ENCODE data around the gene SNX32.

The SNX32 gene

DNA sequence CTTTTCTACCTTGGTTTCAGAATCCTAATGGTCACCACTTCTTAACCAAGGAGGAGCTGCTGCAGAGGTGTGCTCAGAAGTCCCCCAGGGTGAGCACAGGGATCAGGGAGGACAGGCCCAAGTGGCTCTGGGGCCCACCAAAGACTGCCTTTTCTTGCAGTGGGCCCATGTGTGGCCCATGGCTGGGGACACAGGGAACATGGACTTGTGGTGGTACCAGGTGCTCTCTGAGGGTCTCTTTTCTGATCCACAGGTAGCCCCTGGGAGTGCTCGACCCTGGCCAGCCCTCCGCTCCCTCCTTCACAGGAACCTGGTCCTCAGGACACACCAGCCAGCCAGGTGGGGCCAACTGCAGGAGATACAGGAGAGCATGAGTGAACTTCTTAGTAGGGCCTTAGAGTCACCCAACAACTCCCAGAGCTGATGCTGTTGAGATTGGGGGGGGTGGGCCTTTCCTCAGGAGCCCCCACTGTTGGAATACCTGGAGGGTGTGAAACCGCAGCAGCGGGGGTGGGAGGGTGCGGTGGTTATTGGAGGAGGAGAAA lies 28.5 kb downstream of the SNX32 start:
- H3K27ac ChIP-seq = peak overlapping the region in 1 of 2 donors; percentile 100
- H3K4me3 ChIP-seq = peak overlapping the region; percentile 98
- peak; percentile 74 for DNase-seq (ENCODE audit: low spot score)

DNA sequence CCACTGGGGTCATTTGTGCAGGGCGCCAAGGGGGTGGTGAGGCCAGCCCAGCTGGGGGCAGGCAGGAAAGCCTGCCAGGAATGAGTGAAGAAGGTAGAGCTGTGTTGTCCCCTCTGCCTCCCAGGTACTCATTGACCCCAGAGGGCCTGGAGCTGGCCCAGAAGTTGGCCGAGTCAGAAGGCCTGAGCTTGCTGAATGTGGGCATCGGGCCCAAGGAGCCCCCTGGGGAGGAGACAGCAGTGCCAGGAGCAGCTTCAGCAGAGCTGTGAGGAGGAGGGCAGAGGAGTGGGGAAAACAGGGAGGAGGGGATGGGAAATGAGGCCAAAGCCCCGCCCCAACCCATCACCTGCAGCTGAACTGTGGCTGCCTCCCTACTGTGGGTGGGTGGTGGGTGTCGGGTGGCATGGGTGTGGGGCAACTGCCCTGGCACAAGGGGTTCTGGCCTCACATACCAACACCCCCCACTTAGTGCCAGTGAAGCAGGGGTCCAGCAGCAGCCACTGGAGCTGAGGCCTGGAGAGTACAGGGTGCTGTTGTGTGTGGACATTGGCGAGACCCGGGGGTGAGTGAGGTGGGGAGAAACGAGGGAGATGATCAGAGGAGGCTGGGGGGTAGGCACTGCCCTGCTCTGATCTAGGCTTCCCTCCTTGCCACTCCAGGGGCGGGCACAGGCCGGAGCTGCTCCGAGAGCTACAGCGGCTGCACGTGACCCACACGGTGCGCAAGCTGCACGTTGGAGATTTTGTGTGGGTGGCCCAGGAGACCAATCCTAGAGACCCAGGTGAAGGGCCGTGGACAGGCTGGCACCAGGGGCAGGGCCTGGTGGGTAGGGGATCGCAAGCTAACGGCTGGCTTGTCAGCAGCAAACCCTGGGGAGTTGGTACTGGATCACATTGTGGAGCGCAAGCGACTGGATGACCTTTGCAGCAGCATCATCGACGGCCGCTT lies 29.5 kb downstream of the SNX32 start:
- DNase-seq (ENCODE audit: low spot score) = peak; percentile 73

More for the DNA sequence above, 28.5 kb downstream of the SNX32 start:
- TF ChIP-seq, protein P1, sequence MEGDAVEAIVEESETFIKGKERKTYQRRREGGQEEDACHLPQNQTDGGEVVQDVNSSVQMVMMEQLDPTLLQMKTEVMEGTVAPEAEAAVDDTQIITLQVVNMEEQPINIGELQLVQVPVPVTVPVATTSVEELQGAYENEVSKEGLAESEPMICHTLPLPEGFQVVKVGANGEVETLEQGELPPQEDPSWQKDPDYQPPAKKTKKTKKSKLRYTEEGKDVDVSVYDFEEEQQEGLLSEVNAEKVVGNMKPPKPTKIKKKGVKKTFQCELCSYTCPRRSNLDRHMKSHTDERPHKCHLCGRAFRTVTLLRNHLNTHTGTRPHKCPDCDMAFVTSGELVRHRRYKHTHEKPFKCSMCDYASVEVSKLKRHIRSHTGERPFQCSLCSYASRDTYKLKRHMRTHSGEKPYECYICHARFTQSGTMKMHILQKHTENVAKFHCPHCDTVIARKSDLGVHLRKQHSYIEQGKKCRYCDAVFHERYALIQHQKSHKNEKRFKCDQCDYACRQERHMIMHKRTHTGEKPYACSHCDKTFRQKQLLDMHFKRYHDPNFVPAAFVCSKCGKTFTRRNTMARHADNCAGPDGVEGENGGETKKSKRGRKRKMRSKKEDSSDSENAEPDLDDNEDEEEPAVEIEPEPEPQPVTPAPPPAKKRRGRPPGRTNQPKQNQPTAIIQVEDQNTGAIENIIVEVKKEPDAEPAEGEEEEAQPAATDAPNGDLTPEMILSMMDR (IDR thresholded peaks at IDR 0.05) = no peak

DNA sequence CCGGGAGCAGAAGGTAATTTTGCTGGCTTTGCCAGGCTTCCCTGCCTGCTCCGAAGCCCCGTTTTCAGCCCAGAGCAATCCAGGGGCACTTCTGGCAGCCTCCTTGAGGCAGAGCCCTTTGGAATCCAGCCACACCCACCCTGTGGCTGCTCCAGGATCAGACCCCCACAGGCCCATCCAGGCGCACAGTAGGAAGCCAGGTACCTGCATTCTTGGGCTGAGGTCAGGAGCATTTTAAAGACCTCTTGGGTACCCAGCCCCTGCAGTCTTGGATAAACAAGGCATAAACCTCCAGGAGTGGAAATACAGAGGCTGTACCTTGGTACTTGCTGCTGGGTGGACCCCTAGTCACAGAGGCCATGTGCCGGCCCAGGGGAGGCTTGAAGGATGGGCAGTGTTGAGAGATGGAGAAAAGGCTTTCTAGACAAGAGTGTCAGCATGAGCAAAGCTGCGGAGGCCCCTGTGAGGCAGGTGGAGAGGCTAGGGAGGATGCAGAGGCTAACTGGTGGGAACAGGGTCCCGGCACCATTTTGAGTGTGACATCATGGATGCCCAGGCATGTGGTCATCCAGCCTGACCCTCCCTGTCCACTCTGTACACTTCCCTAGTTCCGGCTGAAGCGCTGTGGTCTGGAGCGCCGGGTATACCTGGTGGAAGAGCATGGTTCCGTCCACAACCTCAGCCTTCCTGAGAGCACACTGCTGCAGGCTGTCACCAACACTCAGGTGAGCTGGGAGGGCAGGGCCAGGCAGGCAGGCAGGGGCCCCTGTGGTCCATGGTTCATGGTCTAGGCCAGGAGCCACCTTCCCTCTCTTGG lies 30.3 kb downstream of the SNX32 start:
- TF ChIP-seq, protein P1 (IDR thresholded peaks at IDR 0.05) = no peak
- peak overlapping the region in 1 of 2 donors; percentile 100 for H3K27ac ChIP-seq
- DNase-seq (ENCODE audit: low spot score) = peak; percentile 68
- H3K4me3 ChIP-seq = no peak overlapping the region

More for the DNA sequence above, 29.5 kb downstream of the SNX32 start:
- Histone ChIP-seq H3K4me3 (no peak overlapping the region), H3K27ac (peak overlapping the region in 1 of 2 donors; percentile 100)
- TF ChIP-seq, protein P1 (IDR thresholded peaks at IDR 0.05) = no peak

DNA sequence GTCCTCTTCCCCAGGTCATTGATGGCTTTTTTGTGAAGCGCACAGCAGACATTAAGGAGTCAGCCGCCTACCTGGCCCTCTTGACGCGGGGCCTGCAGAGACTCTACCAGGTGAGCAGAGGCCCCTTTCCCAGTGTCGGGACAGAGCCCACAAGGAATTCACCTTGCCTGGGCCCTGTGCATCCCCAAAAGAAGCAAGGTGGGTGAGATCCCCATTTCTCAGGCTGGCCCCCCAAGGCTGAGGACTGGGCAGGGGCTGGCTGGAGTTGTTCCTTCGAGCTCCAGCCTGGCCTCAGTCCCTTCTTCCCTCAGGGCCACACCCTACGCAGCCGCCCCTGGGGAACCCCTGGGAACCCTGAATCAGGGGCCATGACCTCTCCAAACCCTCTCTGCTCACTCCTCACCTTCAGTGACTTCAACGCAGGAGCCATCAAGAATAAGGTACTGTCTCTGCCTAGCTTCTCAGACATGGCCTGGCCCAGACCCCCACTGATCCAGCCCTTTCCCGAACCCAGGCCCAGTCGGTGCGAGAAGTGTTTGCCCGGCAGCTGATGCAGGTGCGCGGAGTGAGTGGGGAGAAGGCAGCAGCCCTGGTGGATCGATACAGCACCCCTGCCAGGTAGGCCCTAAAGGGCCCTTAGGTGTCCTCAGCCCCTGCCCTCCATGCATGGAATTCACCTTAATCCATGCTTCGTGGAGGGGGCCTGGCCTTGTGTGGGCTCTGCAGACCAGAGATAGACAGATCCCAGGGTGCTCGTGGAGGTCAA lies 31.1 kb downstream of the SNX32 start:
- Histone ChIP-seq H3K4me3 (no peak overlapping the region), H3K27ac (no peak overlapping the region)
- no peak for DNase-seq (ENCODE audit: low spot score)
- TF ChIP-seq, protein P1 (IDR thresholded peaks at IDR 0.05) = no peak

DNA sequence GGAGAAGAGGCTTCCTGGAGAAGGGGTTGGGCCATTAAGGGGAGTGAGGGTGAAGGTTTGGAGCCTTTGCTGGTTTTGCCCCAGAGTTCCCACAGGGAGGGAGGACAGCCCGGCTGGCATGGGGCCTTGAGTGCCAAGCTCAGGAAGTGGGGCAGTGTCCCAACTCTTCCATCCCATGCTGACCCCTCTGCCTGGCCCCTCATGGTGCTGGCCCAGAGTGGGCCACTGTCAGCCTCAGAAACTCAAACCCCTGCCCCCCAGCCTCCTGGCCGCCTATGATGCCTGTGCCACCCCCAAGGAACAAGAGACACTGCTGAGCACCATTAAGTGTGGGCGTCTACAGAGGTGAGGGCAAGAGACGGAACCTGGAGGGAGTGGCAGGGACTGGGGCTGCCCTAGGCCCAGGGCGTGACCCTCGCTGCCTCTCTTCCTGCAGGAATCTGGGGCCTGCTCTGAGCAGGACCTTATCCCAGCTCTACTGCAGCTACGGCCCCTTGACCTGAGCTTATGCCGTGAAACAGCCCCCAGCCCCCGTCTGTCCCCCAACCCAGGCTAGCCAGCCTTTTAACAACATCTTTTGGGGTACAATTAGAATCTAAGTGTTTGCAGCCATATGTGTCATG lies 31.9 kb downstream of the SNX32 start:
- TF ChIP-seq, protein P1 (IDR thresholded peaks at IDR 0.05) = no peak
- Histone ChIP-seq H3K27ac (no peak overlapping the region), H3K4me3 (no peak overlapping the region)
- no peak for DNase-seq (ENCODE audit: low spot score)
